ENCODE measurements around the gene GNB2. TPM values are rescaled to one million over a fixed set of nuclear protein-coding genes. Genes with fewer than 3 reads are reported as not detected.

The GNB2 gene
- polyA plus RNA-seq, 2 of the 4 experiments (the other 2 are of a cell fraction) = 50.8 to 163 TPM

- no peak for FAIRE-seq
- H3K27ac ChIP-seq = no peak overlapping the region
- no peak for DNase-seq (ENCODE audit: low read depth in 1 of 2, low spot score in 1 of 2)
- H3K9me3 ChIP-seq = no peaks in the 10 kb centered on the region
- no peak overlapping the region for H3K4me3 ChIP-seq
- ChIA-PET POLR2A (no interaction called here), CTCF (interaction anchor here (0.8 to 3.9 kb wide), 5 partner anchors 19 to 60 kb away, joined by 3 to 11 read pairs (median 6); no protein-coding TSS in a partner anchor)
- TF ChIP-seq CBX8 (IDR thresholded peaks at IDR 0.05) = no peak
- no peak for TF ChIP-seq NFE2L2 (conservative IDR thresholded peaks at IDR 0.05; ENCODE audit: low read length)
- no peak for TF ChIP-seq HMGXB4 (CRISPR knock-in tag; IDR thresholded peaks at IDR 0.05; ENCODE audit: borderline replicate concordance)
- TF ChIP-seq HES2 (IDR thresholded peaks at IDR 0.05) = no peak
- no peak for TF ChIP-seq ZNF302 (CRISPR knock-in tag; IDR thresholded peaks at IDR 0.05)
- no peak for TF ChIP-seq EHMT2 (IDR thresholded peaks at IDR 0.05; ENCODE audit: low read depth)
- no peak for TF ChIP-seq E2F6 (IDR thresholded peaks at IDR 0.05; ENCODE audit: borderline replicate concordance, low read depth)
- H3K4me2 ChIP-seq = no peak overlapping the region
- no peak; a peak in 1 of 6 replicates for ATAC-seq
- no peaks in the 10 kb centered on the region for H3K4me1 ChIP-seq
- 93% methylated on average over 5 of the region's 5 CpGs for WGBS (ENCODE audit: missing lambda C conversion rate)
These were observed 8.3 kb upstream of the GNB2 start for GRCh38 chr7:100665168-100665726.

GRCh38 chr7:100667331-100668068 is 6.0 kb upstream of the GNB2 start:
- no peaks in the 10 kb centered on the region for H3K9me3 ChIP-seq
- H3K4me1 ChIP-seq = no peaks in the 10 kb centered on the region
- 59% methylated on average over 16 of the region's 16 CpGs for WGBS (ENCODE audit: missing lambda C conversion rate)
- no peak for ATAC-seq
- no peak for DNase-seq (ENCODE audit: low read depth in 1 of 2, low spot score in 1 of 2)
- ChIA-PET POLR2A (no interaction called here), CTCF (interaction anchor here (1.0 to 3.9 kb wide), 5 partner anchors 10 to 198 kb away, joined by 3 to 11 read pairs (median 5); no protein-coding TSS in a partner anchor)
- TF ChIP-seq USF2 (IDR thresholded peaks at IDR 0.05) = no peak
- TF ChIP-seq EP300 (IDR thresholded peaks at IDR 0.05) = no peak
- no peak for TF ChIP-seq ZC3H11A (IDR thresholded peaks at IDR 0.05)
- no peak for TF ChIP-seq MAZ (IDR thresholded peaks at IDR 0.05; ENCODE audit: borderline replicate concordance, low read depth, low read length)
- no peak for TF ChIP-seq FOSB (CRISPR knock-in tag; IDR thresholded peaks at IDR 0.05)
- no peak for TF ChIP-seq PBX3 (IDR thresholded peaks at IDR 0.05)
- no peak for TF ChIP-seq FOXS1 (CRISPR knock-in tag; IDR thresholded peaks at IDR 0.05)
- no peak for TF ChIP-seq HOXA7 (CRISPR knock-in tag; IDR thresholded peaks at IDR 0.05)
- TF ChIP-seq BCL3 (IDR thresholded peaks at IDR 0.05) = no peak
- TF ChIP-seq ZFP36 (IDR thresholded peaks at IDR 0.05; ENCODE audit: borderline replicate concordance, partially characterized antibody) = no peak
- FAIRE-seq = no peak
- no peak overlapping the region for H3K4me2 ChIP-seq
- no peak overlapping the region for H3K4me3 ChIP-seq
- H3K27ac ChIP-seq = no peak overlapping the region
